Colonic mucosa (tissue), 4 donors: ENCODE results near the gene CSNK1G1. TPM values are rescaled to one million over a fixed set of nuclear protein-coding genes. Genes with fewer than 3 reads are reported as not detected.
"Not testable (repeated sequence)": the region's sequence is repeated elsewhere in the genome, so short reads cannot be mapped to it uniquely, and the experiment has no call there.

Experiments used
- DNase-seq: peaks from one replicate; pipeline ENCODE4 v3.0.0-alpha.2; 2020
- H3K27ac ChIP-seq: fragments of 200-600 bp; one replicate; pipeline ENCODE4 v1.8.0; 2021
- H3K27me3 ChIP-seq: fragments of 200-600 bp; one replicate; pipeline ENCODE4 v1.8.0; 2021
- H3K36me3 ChIP-seq: fragments of 200-600 bp; one replicate; pipeline ENCODE4 v1.8.0; 2021
- H3K4me1 ChIP-seq: fragments of 200-600 bp; one replicate; pipeline ENCODE4 v1.8.0; 2021; ENCODE audit warnings: mild to moderate bottlenecking
- H3K4me3 ChIP-seq: fragments of 200-600 bp; one replicate; pipeline ENCODE4 v1.8.0; 2021
- H3K9ac ChIP-seq, 2 donors: one replicate each; pipeline ENCODE4 v1.7.0; 2013; ENCODE audit warnings: control low read depth in 2 of 2, low read depth in 2 of 2, low read length in 2 of 2
- H3K9me3 ChIP-seq: fragments of 200-600 bp; one replicate; pipeline ENCODE4 v1.8.0; 2021
- CTCF ChIP-seq: fragments of 200-600 bp; IDR thresholded peaks from one replicate; pipeline ENCODE4 v1.8.0; 2022; ENCODE audit warnings: antibody characterized with exemption, mild to moderate bottlenecking
- intact Hi-C: fragments of 100-400 bp; cut with DNase I; formaldehyde crosslinking; loops from one replicate; pipeline ENCODE4 v1.14.1; 2022
- total RNA-seq, 2 donors: library from RNA; stranded (reverse); fragmentation: NEBNext Ultra II Directional in 1 of 2; extraction: Animal tissue kit (Norgen Biotek cat#: 25700) in 1 of 2; gene quantifications; one replicate each; pipeline ENCODE4 v1.2.1, GENCODE V29; 2021
- donor health status: healthy.
- donor health status: DM: no; HTN: no; CAD: no.
- donor health status: DM: no; HTN: no; CAD: no.

The CSNK1G1 gene
- total RNA-seq, 2 donors from 2014 or later: 17.0 to 18.5 TPM

GRCh38 chr15:64337761-64338160 is 18.2 kb downstream of the CSNK1G1 start:
- no peak overlapping the region for H3K27ac ChIP-seq
- H3K4me1 ChIP-seq: no peaks in the 10 kb centered on the region
- no peaks in the 10 kb centered on the region for H3K9me3 ChIP-seq
- H3K36me3 ChIP-seq: no peaks in the 10 kb centered on the region
- H3K27me3 ChIP-seq: no peaks in the 10 kb centered on the region
- TF ChIP-seq CTCF: no peak
- DNase-seq: no peak
- H3K9ac ChIP-seq: no peak overlapping the region
- no peak overlapping the region for H3K4me3 ChIP-seq
- intact Hi-C loops: no loop called here

GRCh38 chr15:64333986-64334929 is 21.7 kb downstream of the CSNK1G1 start:
- Histone ChIP-seq H3K36me3 (no peaks in the 10 kb centered on the region), H3K27me3 (no peaks in the 10 kb centered on the region), H3K27ac (no peak overlapping the region), H3K4me1 (no peaks in the 10 kb centered on the region), H3K9ac (no peak overlapping the region), H3K9me3 (no peaks in the 10 kb centered on the region), H3K4me3 (no peak overlapping the region)
- peak; percentile 29 for DNase-seq
- intact Hi-C loops: no loop called here
- no peak for TF ChIP-seq CTCF

GRCh38 chr15:64333516-64333915 is 22.5 kb downstream of the CSNK1G1 start:
- H3K27me3 ChIP-seq: no peaks in the 10 kb centered on the region
- no peaks in the 10 kb centered on the region for H3K36me3 ChIP-seq
- DNase-seq: no peak
- H3K27ac ChIP-seq: no peak overlapping the region
- no peaks in the 10 kb centered on the region for H3K9me3 ChIP-seq
- intact Hi-C loops: no loop called here
- no peak overlapping the region for H3K4me3 ChIP-seq
- H3K9ac ChIP-seq: no peak overlapping the region
- TF ChIP-seq CTCF: no peak
- no peaks in the 10 kb centered on the region for H3K4me1 ChIP-seq

DNA sequence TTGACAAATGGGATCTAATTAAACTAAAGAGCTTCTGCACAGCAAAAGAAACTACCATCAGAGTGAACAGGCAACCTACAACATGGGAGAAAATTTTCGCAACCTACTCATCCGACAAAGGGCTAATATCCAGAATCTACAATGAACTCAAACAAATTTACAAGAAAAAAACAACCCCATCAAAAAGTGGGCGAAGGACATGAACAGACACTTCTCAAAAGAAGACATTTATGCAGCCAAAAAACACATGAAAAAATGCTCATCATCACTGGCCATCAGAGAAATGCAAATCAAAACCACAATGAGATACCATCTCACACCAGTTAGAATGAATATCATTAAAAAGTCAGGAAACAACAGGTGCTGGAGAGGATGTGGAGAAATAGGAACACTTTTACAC is 24.3 kb downstream of the CSNK1G1 start:
- H3K4me1 ChIP-seq, H3K27ac ChIP-seq, H3K9me3 ChIP-seq, DNase-seq, H3K4me3 ChIP-seq, H3K27me3 ChIP-seq, H3K36me3 ChIP-seq, intact Hi-C loops, H3K9ac ChIP-seq: not testable (repeated sequence)

- H3K4me3 ChIP-seq: not testable (repeated sequence)
Measured at GRCh38 chr15:64326975-64327374, 29.0 kb downstream of the CSNK1G1 start.

DNA sequence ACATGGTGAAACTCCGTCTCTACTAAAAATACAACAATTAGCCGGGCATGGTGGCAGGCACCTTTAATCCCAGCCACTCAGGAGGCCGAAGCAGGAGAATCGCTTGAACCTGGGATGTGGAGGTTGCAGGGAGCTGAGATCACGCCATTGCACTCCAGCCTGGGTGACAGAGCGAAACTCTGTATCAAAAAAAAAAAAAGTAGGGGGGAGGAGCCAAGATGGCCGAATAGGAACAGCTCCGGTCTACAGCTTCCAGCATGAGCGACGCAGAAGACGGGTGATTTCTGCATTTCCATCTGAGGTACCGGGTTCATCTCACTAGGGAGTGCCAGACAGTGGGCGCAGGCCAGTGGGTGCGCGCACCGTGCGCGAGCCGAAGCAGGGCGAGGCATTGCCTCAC is 29.5 kb downstream of the CSNK1G1 start:
- H3K36me3 ChIP-seq, H3K27ac ChIP-seq, H3K9ac ChIP-seq, DNase-seq, H3K9me3 ChIP-seq, H3K27me3 ChIP-seq, intact Hi-C loops, H3K4me1 ChIP-seq, H3K4me3 ChIP-seq: not testable (repeated sequence)

More at GRCh38 chr15:64326975-64327374, 29.0 kb downstream of the CSNK1G1 start:
- H3K27ac ChIP-seq, H3K4me1 ChIP-seq, intact Hi-C loops, H3K27me3 ChIP-seq, H3K36me3 ChIP-seq, H3K9me3 ChIP-seq, H3K9ac ChIP-seq: not testable (repeated sequence)
- DNase-seq: peak; percentile 66
